RKO (cell line): ENCODE data around the gene CD200R1.

Source experiments
- DNase-seq: peaks from one replicate; pipeline ENCODE4 v3.0.0-alpha.2; 2016; ENCODE audit warnings: low spot score

The CD200R1 gene, protein sequence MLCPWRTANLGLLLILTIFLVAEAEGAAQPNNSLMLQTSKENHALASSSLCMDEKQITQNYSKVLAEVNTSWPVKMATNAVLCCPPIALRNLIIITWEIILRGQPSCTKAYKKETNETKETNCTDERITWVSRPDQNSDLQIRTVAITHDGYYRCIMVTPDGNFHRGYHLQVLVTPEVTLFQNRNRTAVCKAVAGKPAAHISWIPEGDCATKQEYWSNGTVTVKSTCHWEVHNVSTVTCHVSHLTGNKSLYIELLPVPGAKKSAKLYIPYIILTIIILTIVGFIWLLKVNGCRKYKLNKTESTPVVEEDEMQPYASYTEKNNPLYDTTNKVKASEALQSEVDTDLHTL

DNA sequence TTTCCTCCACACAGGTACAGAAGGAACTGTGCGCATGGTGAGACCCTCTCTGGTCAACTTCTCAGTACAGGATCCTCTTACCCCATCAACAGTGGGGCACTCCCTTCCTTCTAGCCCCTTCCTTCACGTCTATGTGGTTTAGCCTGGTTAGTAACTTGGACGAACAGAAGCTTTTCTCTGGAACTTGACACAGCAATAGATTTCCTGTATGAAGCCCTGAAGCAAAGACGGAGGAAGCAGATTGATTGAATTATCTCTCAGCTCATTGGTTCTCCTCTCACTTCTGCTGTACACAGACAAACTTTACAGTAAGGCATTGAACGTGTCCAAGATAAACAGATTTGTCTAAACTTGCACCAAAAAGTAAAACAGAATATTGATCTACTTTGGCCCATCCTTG is at the start of gene CD200R1:
CD200R1 (minus strand) TSS at position 210 of the 400 bp plus-strand sequence. CDS start 246 bp downstream, outside the sequence.
- DNase-seq = no peak

DNA sequence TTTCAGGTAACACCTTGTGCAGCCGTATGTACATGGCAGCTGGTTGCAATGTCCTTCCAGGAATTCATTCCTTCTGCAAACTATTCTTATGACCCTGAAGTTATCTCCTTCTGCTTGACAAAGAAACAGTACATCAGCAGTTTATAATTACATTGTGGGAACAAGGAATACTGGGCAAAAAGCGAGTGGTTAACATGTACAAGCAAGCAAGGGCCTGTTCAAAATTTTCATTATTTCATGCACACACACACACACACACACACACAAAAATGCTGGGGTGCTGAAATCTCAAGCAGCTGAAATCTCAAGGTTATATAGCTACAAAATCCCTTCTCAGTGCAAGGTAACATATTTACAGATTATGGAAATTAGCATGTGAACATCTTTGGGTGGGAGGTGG is 46.6 kb upstream of the CD200R1 start:
- no peak for DNase-seq

GRCh38 chr3:113019182-113020137 is 44.6 kb upstream of the CD200R1 start:
- peak; percentile 93 for DNase-seq

GRCh38 chr3:113018536-113019181 is 43.8 kb upstream of the CD200R1 start:
- DNase-seq = peak; percentile 57

GRCh38 chr3:113013593-113013992 is 38.7 kb upstream of the CD200R1 start:
- DNase-seq = no peak

DNA sequence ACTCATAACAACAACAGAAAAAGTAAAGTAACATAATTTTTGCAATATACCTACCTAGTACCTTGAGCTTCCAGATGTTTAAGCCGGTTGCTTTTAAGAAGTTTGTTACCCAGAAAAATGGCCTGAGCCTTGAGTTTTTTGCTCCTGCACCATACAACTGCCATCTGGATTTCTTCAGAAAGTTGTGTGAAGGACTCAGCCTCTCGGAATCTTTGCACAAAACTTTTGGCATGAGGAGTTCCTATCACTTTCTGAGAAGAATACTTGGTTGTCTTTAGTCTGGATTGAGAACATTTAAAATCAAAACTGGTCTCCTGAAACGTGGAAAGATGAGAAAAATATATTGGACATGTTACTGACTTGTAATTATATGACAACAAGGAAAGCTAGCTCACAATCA is 33.2 kb upstream of the CD200R1 start:
- no peak for DNase-seq

DNA sequence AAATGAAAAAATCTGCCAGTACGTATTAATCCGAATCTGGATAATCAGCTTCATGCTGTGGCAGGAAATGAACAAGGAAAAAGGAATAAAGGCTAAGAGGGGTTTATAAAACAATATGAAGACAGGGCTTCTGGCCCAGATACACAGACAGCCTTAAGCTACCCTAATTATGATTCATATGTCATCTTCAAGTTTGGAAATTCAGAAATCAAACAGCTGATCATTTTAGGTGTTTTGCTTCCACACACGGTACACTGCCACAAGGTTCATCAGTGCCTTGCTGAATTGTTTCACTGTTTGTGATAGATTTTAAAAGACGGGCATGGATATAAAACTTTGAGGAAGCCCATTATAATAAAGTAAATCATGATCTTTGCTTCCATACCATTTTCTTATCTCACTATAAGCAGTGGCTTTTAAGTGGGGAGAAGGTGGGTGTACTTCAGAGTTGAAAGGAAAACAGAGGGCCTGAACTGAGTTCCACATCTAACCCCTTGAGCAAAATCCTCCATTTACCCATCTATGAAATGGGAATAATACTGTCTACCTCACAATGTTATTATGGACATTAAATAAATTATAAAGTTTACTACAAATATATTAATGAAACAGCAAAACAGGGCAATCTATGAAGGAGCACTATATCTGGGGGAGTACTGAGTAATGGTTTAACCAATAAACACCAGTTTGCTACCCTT is 31.6 kb upstream of the CD200R1 start:
- no peak for DNase-seq

DNA sequence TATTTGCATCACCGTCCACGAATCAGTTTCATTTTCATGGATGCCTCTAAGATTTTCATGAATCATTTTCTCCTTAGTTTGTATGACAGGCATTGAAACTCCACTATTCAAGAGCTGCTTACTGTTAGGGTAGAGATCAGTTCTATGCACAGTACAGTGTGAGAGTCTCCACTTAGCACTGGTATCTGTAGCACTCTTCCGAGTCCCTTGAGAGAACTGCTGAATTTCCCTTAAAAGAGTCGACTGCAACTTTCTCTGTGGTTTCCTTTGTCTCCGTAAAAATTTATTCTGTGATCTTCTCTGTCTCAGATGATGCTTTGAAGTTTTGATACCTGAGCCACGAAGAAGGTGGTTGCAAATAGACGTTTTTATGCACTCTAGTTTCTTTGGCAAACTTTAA is 30.7 kb upstream of the CD200R1 start:
- DNase-seq = no peak

DNA sequence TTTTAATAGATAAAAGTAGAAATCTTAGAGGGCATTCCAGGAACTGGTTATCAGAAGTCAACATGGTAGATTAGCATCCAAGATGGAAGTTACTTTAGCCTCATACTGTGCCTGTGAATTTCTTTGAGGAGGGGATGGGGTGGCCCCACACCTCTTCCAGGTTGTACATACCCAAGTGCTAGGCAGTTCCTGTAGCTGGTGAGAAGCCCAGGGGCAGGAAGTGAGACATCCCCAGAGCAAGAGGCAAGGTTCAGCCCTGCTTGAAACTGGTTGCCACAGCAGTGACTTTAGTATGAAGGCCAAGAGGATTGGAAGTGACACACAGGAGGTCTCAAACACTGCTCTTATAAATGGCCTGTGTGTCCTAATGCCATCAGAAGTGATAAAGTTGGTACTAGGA is 27.8 kb upstream of the CD200R1 start:
- peak; percentile 35 for DNase-seq

- DNase-seq = no peak
Observed at GRCh38 chr3:113002037-113002436, 27.1 kb upstream of the CD200R1 start.

DNA sequence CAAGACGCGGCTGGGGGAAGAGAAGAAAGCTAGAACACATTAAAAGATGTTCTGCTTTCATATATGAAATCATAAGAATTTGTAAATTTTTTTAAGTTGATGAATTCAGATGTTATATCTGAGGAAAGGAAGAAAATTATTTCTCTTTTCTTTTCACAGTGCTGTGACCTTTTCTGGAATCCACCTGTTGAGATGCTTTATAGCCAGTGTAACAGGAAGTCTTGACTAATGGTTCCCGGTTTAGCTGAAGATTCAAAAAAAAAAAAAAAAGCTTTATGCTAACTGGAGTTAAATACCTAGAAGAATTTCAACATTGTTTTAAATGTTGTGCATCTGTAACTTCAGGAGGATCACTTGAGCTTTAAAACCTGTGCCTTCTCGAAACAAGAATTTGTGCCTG is 25.8 kb upstream of the CD200R1 start:
- no peak for DNase-seq

DNA sequence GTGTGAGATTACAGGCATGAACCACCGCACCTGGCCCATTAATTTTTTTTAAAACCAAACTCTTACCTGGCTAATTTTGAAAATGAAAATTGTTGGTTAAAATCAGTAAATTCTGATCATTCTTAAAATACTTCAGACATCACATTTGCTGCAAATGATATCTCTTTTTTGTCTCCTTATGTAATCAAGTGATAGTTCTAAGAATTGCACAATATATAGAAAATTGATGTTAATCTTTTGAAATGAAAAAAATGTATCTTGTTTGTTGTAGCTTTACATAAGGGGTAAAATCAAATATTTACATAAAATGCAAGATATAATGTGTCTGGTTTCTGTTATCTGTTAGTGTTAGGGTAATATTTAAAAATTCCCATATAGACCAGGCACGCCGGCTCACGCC is 20.9 kb upstream of the CD200R1 start:
- no peak for DNase-seq

GRCh38 chr3:112990672-112991602 is 16.0 kb upstream of the CD200R1 start, which contains the start of gene GTPBP8:
GTPBP8 (plus strand) TSS chr3:112990984; CDS start chr3:112991000, 16 bp downstream.
- DNase-seq = peak; percentile 91

DNA sequence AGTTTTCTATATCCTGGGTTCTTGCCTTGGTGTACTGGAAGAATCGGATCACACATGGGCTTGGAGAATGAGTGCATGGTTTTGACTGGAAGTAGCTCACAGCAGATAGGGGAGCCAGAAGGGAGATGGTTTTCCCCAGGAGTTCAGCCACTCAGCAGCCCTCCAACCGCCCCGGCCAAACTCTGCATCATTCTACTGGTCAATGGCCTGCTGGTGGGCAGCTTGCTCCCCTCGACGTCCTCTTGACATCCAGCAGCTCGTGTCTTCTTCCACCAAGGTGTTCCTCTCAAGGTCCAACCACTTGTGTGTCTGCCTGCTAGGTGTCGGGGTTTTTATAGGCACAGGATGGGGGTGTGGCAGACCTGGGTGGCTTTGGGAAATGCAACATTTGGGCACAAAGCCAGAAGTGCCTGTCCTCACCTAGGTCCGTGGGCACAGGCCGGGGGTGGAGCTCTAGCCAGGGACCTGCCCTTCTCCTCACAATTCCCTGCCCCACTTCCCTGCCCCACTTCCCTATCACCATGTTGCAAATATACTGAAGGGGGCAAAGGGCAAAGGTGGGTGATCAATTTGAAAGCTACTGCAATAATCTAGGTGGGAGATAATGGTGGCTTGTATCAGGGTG is 12.9 kb upstream of the CD200R1 start:
- DNase-seq = no peak

DNA sequence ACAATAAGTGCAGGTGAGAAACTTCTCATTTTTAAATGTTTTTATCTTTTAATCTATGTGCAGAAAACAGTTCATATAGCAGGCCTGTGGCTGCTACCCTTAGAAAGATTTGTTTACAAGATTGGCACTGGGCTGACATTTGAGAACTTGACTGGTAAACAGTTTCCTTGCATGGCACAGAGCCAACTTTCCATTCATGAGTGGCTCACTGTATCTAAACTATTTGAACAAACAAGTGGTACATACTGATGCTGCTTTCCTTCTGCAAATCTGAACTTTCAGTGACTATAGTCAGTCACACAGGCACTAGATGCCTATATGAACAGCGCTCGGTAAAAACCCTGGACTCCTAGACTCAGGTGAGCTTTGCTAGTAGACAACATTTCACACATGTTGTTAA is 9.6 kb upstream of the CD200R1 start:
- no peak for DNase-seq

DNA sequence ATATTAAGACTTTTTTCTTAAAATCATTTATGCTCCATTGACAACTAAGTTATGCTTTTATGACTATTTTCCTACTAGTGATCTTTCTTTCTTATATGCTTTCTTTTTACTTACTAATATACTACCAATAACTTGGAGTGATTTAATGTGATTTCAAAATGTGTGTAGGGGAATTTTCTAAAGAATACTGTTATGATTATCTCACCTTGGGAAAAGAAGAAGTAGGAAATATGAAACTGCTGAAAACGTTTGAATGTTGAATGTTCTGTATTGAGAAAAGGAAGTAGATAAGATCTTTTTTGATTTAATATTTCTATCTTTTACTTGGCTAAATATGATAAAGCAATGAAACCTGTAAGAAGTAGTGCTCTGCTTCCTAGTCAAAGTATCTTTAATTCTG is 7.8 kb upstream of the CD200R1 start:
- DNase-seq = no peak

- no peak for DNase-seq
Observed at GRCh38 chr3:112980080-112980479, 5.2 kb upstream of the CD200R1 start.

GRCh38 chr3:112979244-112979832 is 4.4 kb upstream of the CD200R1 start:
- peak; percentile 43 for DNase-seq

- DNase-seq = no peak
Observed at GRCh38 chr3:112976953-112977352, 2.0 kb upstream of the CD200R1 start.

GRCh38 chr3:112976001-112976400 is 1.1 kb upstream of the CD200R1 start:
- no peak for DNase-seq
